Ovary (tissue), 3 donors: Measurements from ENCODE around the gene AKAP7.
"Not testable (repeated sequence)": the region's sequence is repeated elsewhere in the genome, so short reads cannot be mapped to it uniquely, and the experiment has no call there.

ENCODE experiments used
- CTCF ChIP-seq, 3 donors: fragments of 450-650 bp in 2 of 3; fragments of 200-600 bp in 1 of 3; IDR thresholded peaks; one replicate each; pipeline versions ENCODE4 v1.5.1 to v1.8.0; 2016 to 2022; ENCODE audit warnings: antibody characterized with exemption in 3 of 3, mild to moderate bottlenecking in 1 of 3
- EP300 ChIP-seq: sonication (generic); formaldehyde crosslinking; IDR thresholded peaks from one replicate; pipeline ENCODE4 v1.6.1; 2017; ENCODE audit warnings: antibody characterized with exemption
- POLR2A ChIP-seq: fragments of 450-650 bp; IDR thresholded peaks from one replicate; pipeline ENCODE4 v1.6.1; 2017; ENCODE audit warnings: antibody characterized with exemption, mild to moderate bottlenecking, moderate library complexity
- donor health status: DM: no; HTN: no; CAD: no.

GRCh38 chr6:131328727-131329126, 193.5 kb downstream of the AKAP7 start:
- TF ChIP-seq CTCF (IDR thresholded peaks at IDR 0.05); EP300; POLR2A: not testable (repeated sequence)
